HEK293 (cell line): Measurements from ENCODE around the gene NAGLU.

Experiments
- GLI2 ChIP-seq: fragments of 450-650 bp; formaldehyde crosslinking; IDR thresholded peaks from 2 replicates; pipeline ENCODE4; 2017; ENCODE audit warnings: missing biosample characterization, missing genetic modification characterization, low read depth, borderline replicate concordance
- GLI4 ChIP-seq: fragments of 450-650 bp; formaldehyde crosslinking; IDR thresholded peaks from 2 replicates; pipeline ENCODE4 v1.5.1; 2016; ENCODE audit warnings: missing biosample characterization, missing genetic modification characterization
- KLF9 ChIP-seq: fragments of 450-650 bp; formaldehyde crosslinking; IDR thresholded peaks from 2 replicates; pipeline ENCODE4 v1.5.1; 2016; ENCODE audit warnings: missing biosample characterization, missing genetic modification characterization, low read depth
- MEIS1 ChIP-seq: sonication (generic); formaldehyde crosslinking; IDR thresholded peaks from 2 replicates; pipeline ENCODE4 v1.8.1; 2022; ENCODE audit warnings: missing genetic modification reagents, mild to moderate bottlenecking, borderline replicate concordance
- SP7 ChIP-seq: fragments of 450-650 bp; formaldehyde crosslinking; IDR thresholded peaks from 2 replicates; pipeline ENCODE4 v1.5.1; 2016; ENCODE audit warnings: missing biosample characterization, missing genetic modification characterization
- ZNF155 ChIP-seq: fragments of 450-650 bp; formaldehyde crosslinking; IDR thresholded peaks from 2 replicates; pipeline ENCODE4 v1.5.1; 2016; ENCODE audit warnings: missing biosample characterization, missing genetic modification characterization
- ZNF394 ChIP-seq: fragments of 450-650 bp; formaldehyde crosslinking; IDR thresholded peaks from 2 replicates; pipeline ENCODE4 v1.5.1; 2016; ENCODE audit warnings: missing biosample characterization, missing genetic modification characterization, mild to moderate bottlenecking, moderate library complexity, borderline replicate concordance
- ZNF423 ChIP-seq: fragments of 450-650 bp; formaldehyde crosslinking; IDR thresholded peaks from 2 replicates; pipeline ENCODE4 v1.5.1; 2016; ENCODE audit warnings: missing biosample characterization, missing genetic modification characterization
- ZNF544 ChIP-seq: fragments of 450-650 bp; formaldehyde crosslinking; IDR thresholded peaks from 2 replicates; pipeline ENCODE4 v1.5.0; 2017; ENCODE audit warnings: missing biosample characterization, missing genetic modification characterization
- ZNF549 ChIP-seq: fragments of 450-650 bp; IDR thresholded peaks from 2 replicates; pipeline ENCODE4 v1.5.1; 2018; ENCODE audit warnings: missing biosample characterization, missing genetic modification characterization, mild to moderate bottlenecking, inconsistent platforms, moderate library complexity
- ZNF585B ChIP-seq: fragments of 450-650 bp; formaldehyde crosslinking; IDR thresholded peaks from 2 replicates; pipeline ENCODE4 v1.5.1; 2016; ENCODE audit warnings: missing biosample characterization, missing genetic modification characterization
- ZNF621 ChIP-seq: fragments of 450-650 bp; formaldehyde crosslinking; IDR thresholded peaks from 2 replicates; pipeline ENCODE4 v1.5.1; 2017; ENCODE audit warnings: missing biosample characterization, missing genetic modification characterization
- ZNF629 ChIP-seq: fragments of 450-650 bp; formaldehyde crosslinking; IDR thresholded peaks from 2 replicates; pipeline ENCODE4 v1.5.1; 2017; ENCODE audit warnings: missing biosample characterization, missing genetic modification characterization
- ZNF777 ChIP-seq: fragments of 450-650 bp; formaldehyde crosslinking; IDR thresholded peaks from 2 replicates; pipeline ENCODE4 v1.5.1; 2017; ENCODE audit warnings: missing biosample characterization, missing genetic modification characterization, borderline replicate concordance
- TF ChIP-seq, protein P1 (sequence below): fragments of 450-650 bp; formaldehyde crosslinking; IDR thresholded peaks from 2 replicates; pipeline ENCODE4 v1.5.1; 2016; ENCODE audit warnings: missing biosample characterization, missing genetic modification characterization, borderline replicate concordance
- TF ChIP-seq, protein P2 (sequence below): fragments of 450-650 bp; formaldehyde crosslinking; IDR thresholded peaks from 2 replicates; pipeline ENCODE4 v1.5.1; 2017; ENCODE audit warnings: missing biosample characterization, missing genetic modification characterization
- TF ChIP-seq, protein P3 (sequence below): fragments of 450-650 bp; formaldehyde crosslinking; IDR thresholded peaks from 2 replicates; pipeline ENCODE4 v1.5.0; 2017; ENCODE audit warnings: missing biosample characterization, missing genetic modification characterization, borderline replicate concordance
- TF ChIP-seq, protein P4 (sequence below): fragments of 450-650 bp; formaldehyde crosslinking; IDR thresholded peaks from 2 replicates; pipeline ENCODE4 v1.5.1; 2016; ENCODE audit warnings: missing biosample characterization, missing genetic modification characterization
- TF ChIP-seq, protein P5 (sequence below): fragments of 450-650 bp; formaldehyde crosslinking; IDR thresholded peaks from 2 replicates; pipeline ENCODE4 v1.5.1; 2016; ENCODE audit warnings: missing biosample characterization, missing genetic modification characterization
- TF ChIP-seq, protein P6 (sequence below): fragments of 450-650 bp; formaldehyde crosslinking; IDR thresholded peaks from 2 replicates; pipeline ENCODE4 v1.5.1; 2016; ENCODE audit warnings: missing biosample characterization, missing genetic modification characterization
- TF ChIP-seq, protein P7 (sequence below): fragments of 450-650 bp; formaldehyde crosslinking; IDR thresholded peaks from 2 replicates; pipeline ENCODE4 v1.5.1; 2016; ENCODE audit warnings: missing biosample characterization, missing genetic modification characterization
- TF ChIP-seq, protein P8 (sequence below): fragments of 450-650 bp; formaldehyde crosslinking; IDR thresholded peaks from 2 replicates; pipeline ENCODE4 v1.5.1; 2017; ENCODE audit warnings: missing biosample characterization, missing genetic modification characterization

NAGLU gene

DNA sequence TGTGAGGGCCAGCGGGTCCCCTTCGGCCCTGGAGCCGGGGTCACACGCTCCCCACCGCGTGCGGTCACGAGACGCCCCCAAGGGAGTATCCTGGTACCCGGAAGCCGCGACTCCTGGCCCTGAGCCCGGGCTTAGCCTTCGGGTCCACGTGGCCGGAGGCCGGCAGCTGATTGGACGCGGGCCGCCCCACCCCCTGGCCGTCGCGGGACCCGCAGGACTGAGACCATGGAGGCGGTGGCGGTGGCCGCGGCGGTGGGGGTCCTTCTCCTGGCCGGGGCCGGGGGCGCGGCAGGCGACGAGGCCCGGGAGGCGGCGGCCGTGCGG lies at the start of gene NAGLU (continued):
- TF ChIP-seq, protein P1, sequence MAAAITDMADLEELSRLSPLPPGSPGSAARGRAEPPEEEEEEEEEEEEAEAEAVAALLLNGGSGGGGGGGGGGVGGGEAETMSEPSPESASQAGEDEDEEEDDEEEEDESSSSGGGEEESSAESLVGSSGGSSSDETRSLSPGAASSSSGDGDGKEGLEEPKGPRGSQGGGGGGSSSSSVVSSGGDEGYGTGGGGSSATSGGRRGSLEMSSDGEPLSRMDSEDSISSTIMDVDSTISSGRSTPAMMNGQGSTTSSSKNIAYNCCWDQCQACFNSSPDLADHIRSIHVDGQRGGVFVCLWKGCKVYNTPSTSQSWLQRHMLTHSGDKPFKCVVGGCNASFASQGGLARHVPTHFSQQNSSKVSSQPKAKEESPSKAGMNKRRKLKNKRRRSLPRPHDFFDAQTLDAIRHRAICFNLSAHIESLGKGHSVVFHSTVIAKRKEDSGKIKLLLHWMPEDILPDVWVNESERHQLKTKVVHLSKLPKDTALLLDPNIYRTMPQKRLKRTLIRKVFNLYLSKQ (tag by site-specific recombination), result no peak
- TF ChIP-seq ZNF155 (no peak), SP7 (tag by site-specific recombination) (no peak; the same call in 1 of the 2 replicates), ZNF585B (tag by site-specific recombination) (no peak), ZNF394 (tag by site-specific recombination) (peak; percentile 94), GLI2 (tag by site-specific recombination) (no peak), MEIS1 (CRISPR knock-in tag) (no peak), ZNF777 (tag by site-specific recombination) (no peak), ZNF621 (no peak), KLF9 (no peak; the same call in 1 of the 2 replicates), ZNF423 (peak; percentile 97), ZNF544 (no peak), ZNF629 (no peak; the same call in 1 of the 2 replicates), GLI4 (tag by site-specific recombination) (no peak), ZNF549 (tag by site-specific recombination) (no peak)
- TF ChIP-seq, protein P2, sequence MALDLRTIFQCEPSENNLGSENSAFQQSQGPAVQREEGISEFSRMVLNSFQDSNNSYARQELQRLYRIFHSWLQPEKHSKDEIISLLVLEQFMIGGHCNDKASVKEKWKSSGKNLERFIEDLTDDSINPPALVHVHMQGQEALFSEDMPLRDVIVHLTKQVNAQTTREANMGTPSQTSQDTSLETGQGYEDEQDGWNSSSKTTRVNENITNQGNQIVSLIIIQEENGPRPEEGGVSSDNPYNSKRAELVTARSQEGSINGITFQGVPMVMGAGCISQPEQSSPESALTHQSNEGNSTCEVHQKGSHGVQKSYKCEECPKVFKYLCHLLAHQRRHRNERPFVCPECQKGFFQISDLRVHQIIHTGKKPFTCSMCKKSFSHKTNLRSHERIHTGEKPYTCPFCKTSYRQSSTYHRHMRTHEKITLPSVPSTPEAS, result no peak
- TF ChIP-seq, protein P3, sequence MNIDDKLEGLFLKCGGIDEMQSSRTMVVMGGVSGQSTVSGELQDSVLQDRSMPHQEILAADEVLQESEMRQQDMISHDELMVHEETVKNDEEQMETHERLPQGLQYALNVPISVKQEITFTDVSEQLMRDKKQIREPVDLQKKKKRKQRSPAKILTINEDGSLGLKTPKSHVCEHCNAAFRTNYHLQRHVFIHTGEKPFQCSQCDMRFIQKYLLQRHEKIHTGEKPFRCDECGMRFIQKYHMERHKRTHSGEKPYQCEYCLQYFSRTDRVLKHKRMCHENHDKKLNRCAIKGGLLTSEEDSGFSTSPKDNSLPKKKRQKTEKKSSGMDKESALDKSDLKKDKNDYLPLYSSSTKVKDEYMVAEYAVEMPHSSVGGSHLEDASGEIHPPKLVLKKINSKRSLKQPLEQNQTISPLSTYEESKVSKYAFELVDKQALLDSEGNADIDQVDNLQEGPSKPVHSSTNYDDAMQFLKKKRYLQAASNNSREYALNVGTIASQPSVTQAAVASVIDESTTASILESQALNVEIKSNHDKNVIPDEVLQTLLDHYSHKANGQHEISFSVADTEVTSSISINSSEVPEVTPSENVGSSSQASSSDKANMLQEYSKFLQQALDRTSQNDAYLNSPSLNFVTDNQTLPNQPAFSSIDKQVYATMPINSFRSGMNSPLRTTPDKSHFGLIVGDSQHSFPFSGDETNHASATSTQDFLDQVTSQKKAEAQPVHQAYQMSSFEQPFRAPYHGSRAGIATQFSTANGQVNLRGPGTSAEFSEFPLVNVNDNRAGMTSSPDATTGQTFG (tag by site-specific recombination), result no peak
- TF ChIP-seq, protein P4, sequence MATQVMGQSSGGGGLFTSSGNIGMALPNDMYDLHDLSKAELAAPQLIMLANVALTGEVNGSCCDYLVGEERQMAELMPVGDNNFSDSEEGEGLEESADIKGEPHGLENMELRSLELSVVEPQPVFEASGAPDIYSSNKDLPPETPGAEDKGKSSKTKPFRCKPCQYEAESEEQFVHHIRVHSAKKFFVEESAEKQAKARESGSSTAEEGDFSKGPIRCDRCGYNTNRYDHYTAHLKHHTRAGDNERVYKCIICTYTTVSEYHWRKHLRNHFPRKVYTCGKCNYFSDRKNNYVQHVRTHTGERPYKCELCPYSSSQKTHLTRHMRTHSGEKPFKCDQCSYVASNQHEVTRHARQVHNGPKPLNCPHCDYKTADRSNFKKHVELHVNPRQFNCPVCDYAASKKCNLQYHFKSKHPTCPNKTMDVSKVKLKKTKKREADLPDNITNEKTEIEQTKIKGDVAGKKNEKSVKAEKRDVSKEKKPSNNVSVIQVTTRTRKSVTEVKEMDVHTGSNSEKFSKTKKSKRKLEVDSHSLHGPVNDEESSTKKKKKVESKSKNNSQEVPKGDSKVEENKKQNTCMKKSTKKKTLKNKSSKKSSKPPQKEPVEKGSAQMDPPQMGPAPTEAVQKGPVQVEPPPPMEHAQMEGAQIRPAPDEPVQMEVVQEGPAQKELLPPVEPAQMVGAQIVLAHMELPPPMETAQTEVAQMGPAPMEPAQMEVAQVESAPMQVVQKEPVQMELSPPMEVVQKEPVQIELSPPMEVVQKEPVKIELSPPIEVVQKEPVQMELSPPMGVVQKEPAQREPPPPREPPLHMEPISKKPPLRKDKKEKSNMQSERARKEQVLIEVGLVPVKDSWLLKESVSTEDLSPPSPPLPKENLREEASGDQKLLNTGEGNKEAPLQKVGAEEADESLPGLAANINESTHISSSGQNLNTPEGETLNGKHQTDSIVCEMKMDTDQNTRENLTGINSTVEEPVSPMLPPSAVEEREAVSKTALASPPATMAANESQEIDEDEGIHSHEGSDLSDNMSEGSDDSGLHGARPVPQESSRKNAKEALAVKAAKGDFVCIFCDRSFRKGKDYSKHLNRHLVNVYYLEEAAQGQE (tag by site-specific recombination), result no peak
- TF ChIP-seq, protein P5, sequence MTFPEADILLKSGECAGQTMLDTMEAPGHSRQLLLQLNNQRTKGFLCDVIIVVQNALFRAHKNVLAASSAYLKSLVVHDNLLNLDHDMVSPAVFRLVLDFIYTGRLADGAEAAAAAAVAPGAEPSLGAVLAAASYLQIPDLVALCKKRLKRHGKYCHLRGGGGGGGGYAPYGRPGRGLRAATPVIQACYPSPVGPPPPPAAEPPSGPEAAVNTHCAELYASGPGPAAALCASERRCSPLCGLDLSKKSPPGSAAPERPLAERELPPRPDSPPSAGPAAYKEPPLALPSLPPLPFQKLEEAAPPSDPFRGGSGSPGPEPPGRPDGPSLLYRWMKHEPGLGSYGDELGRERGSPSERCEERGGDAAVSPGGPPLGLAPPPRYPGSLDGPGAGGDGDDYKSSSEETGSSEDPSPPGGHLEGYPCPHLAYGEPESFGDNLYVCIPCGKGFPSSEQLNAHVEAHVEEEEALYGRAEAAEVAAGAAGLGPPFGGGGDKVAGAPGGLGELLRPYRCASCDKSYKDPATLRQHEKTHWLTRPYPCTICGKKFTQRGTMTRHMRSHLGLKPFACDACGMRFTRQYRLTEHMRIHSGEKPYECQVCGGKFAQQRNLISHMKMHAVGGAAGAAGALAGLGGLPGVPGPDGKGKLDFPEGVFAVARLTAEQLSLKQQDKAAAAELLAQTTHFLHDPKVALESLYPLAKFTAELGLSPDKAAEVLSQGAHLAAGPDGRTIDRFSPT (tag by site-specific recombination), result peak; percentile 83
- TF ChIP-seq, protein P6, sequence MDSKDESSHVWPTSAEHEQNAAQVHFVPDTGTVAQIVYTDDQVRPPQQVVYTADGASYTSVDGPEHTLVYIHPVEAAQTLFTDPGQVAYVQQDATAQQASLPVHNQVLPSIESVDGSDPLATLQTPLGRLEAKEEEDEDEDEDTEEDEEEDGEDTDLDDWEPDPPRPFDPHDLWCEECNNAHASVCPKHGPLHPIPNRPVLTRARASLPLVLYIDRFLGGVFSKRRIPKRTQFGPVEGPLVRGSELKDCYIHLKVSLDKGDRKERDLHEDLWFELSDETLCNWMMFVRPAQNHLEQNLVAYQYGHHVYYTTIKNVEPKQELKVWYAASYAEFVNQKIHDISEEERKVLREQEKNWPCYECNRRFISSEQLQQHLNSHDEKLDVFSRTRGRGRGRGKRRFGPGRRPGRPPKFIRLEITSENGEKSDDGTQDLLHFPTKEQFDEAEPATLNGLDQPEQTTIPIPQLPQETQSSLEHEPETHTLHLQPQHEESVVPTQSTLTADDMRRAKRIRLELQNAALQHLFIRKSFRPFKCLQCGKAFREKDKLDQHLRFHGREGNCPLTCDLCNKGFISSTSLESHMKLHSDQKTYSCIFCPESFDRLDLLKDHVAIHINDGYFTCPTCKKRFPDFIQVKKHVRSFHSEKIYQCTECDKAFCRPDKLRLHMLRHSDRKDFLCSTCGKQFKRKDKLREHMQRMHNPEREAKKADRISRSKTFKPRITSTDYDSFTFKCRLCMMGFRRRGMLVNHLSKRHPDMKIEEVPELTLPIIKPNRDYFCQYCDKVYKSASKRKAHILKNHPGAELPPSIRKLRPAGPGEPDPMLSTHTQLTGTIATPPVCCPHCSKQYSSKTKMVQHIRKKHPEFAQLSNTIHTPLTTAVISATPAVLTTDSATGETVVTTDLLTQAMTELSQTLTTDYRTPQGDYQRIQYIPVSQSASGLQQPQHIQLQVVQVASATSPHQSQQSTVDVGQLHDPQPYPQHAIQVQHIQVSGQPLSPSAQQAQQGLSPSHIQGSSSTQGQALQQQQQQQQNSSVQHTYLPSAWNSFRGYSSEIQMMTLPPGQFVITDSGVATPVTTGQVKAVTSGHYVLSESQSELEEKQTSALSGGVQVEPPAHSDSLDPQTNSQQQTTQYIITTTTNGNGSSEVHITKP (tag by site-specific recombination), result peak; percentile 82; the same call in 1 of the 2 replicates
- TF ChIP-seq, protein P7, sequence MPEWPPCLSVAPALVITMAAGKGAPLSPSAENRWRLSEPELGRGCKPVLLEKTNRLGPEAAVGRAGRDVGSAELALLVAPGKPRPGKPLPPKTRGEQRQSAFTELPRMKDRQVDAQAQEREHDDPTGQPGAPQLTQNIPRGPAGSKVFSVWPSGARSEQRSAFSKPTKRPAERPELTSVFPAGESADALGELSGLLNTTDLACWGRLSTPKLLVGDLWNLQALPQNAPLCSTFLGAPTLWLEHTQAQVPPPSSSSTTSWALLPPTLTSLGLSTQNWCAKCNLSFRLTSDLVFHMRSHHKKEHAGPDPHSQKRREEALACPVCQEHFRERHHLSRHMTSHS, result no peak
- TF ChIP-seq, protein P8, sequence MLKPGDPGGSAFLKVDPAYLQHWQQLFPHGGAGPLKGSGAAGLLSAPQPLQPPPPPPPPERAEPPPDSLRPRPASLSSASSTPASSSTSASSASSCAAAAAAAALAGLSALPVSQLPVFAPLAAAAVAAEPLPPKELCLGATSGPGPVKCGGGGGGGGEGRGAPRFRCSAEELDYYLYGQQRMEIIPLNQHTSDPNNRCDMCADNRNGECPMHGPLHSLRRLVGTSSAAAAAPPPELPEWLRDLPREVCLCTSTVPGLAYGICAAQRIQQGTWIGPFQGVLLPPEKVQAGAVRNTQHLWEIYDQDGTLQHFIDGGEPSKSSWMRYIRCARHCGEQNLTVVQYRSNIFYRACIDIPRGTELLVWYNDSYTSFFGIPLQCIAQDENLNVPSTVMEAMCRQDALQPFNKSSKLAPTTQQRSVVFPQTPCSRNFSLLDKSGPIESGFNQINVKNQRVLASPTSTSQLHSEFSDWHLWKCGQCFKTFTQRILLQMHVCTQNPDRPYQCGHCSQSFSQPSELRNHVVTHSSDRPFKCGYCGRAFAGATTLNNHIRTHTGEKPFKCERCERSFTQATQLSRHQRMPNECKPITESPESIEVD, result no peak
